ENCODE data around the gene ENSA.
"Not testable (repeated sequence)": the region's sequence is repeated elsewhere in the genome, so short reads cannot be mapped to it uniquely, and the experiment has no call there.

Gene ENSA, protein sequence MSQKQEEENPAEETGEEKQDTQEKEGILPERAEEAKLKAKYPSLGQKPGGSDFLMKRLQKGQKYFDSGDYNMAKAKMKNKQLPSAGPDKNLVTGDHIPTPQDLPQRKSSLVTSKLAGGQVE

DNA sequence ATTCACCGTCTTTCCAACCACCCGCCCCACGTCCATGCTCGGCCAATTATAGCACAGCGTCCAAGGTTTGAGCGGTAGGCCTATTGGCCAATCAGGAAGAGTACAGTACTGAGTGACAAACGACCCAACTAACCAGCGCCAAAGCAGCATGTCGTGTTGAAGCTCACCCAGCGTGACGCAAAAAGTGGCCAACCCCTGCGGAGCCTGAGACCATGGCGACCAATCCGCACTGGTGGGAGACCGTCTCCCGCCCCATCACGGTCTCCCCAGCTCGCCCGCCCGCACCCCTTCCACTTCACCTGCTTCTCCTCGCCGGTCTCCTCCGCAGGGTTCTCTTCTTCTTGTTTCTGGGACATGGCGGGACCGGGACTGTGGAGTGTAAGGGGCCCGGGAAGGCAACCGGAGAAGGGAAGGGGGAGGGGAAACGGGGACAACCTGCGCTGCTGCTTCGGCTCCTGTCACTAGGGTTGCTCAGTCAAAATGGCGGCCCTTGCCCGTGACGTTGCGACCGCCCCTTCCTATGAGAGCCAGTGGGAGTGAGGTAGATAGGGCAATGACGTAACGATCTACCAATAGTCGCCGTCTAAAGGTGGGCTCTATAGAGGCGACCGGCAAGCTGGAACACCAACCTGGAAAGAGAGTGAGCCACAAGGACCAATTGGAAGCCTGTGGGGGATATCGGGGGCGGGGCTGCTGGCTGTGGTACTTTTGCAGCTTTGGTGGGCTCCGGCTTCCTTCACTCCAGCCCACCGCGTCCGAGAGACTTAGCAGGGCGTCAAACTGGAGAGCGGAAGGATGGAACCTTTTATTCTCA lies at the start of gene ENSA:
Gene ENSA, minus strand, starts transcription at position 498 of the 814 bp plus-strand sequence. Its CDS starts 142 bp downstream, at position 356.
- DNase-seq, result peak; percentile 100

DNA sequence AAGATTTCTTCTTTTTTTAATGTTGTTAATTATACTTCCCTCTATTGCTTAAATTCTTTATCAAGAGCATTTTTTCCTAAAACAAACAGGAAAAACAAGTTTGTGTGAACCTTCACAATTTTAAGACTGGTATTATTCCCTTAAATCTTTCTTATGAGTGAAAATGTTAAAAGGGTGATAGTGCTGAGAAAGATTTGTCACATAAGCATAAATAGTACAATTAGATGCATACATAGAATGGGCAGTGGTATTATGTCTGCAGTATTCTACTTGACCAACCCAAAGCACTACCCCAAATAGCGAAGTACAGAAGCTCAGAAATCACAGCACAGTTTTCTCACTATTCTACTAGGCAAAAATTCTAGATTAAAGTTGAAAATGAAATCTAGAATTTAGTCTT lies 49.6 kb upstream of the ENSA start:
- DNase-seq, result no peak

DNA sequence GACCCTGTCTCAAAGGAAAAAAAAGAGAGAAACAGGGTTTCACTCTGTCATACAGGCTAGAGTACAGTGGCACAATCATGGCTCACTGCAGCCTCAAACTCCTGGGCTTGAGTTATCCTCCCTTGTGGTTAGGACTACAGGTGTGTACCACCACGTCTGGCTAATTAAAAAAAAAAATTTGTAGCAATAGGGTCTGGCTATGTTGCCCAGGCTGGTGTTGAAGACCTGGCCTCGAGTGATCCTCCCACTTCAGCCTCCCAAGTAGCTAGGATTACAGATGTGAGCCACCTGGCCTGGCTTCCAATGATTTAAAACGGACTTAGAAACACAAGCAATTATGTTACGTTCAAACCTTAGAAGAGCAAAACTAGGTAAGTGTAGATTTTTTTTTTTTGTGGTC lies 45.5 kb upstream of the ENSA start:
- no peak for DNase-seq

DNA sequence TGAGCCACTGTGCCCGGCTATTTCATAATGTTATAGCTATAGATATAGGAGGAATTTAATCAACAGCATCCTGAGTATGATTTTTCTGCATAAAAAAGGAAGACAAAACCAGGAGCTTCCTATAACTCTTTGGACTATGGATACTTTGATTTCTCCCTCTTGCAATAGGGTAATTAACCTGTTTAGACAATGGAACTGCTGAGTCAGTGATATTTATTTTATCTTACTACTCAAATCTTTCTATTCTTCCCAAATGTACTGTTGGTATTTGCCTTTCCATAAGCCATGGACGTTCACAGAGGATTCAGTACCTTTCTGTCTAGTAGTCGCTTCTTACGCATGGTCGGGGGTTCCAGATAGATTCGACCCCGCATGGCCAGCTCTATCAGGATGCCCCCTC lies 33.9 kb upstream of the ENSA start:
- DNase-seq, result no peak

DNA sequence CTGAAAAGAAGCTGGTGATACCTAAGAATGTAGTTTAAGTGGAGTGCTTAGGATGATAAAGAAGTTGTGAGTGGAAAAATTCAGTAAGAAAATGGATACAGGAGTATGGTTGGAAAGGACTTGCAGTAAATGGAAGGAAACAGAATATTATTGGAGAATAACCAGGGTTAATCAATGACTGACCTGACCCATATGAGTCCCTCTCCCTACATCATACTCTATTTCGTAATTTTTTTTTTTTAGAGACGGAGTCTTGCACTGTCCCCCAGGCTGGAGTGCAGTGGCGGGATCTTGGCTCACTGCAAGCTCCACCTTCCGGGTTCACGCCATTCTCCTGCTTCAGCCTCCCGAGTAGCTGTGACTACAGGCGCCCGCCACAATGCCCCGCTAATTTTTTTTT lies 33.4 kb upstream of the ENSA start:
- DNase-seq, result no peak

DNA sequence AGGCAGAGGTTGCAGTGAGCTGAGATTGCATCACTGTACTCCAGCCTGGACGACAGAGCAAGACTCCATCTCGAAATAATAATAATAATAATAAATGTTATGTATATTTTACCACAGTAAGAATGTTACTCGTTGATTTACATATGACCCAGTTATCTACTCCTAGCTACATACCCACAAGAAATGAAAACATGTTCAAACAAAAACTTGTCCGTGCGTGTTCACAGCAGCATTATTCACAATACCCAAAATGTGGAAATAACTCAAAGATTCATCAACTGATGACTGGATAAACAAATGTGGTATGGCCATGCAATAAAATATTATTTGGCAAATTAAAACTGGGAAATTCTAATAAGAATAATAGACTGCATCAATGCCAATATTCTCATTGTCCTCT lies 31.7 kb upstream of the ENSA start:
- DNase-seq, result no peak

DNA sequence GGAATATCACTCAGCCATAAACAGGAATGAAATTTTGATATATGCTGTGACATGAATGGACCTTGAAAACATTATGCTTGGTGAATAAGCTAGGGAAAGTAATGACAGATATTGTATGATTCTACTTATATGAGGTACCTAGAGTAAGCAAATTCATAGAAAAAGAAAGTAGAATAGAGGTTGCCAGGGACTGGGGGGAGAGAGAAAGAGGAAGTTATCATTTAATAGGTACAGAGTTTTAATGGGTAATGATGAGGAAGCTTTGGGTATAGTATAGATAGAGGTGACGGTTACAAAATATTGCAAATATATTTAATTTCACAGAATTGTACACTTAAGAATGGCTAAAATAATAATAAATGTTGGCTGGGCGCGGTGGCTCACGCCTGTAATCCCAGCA lies 31.2 kb upstream of the ENSA start:
- DNase-seq, result no peak

DNA sequence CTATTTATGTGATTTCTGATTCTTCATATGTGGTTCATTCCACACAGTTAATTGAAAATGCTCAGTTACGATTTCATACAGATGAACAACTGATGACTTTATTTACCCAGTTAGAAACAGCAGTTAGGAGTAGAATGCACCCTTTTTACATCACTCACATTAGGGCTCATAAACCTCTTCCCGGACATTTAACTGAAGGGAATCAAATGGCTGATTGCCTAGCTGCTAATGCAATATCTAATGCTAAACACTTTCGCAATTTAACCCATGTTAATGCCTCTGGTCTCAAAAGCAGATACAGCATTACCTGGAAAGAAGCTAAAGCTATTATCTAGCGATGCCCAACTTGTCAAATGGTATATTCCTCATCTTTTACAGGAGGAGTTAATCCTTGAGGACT lies 27.7 kb upstream of the ENSA start:
- DNase-seq, result not testable (repeated sequence)

DNA sequence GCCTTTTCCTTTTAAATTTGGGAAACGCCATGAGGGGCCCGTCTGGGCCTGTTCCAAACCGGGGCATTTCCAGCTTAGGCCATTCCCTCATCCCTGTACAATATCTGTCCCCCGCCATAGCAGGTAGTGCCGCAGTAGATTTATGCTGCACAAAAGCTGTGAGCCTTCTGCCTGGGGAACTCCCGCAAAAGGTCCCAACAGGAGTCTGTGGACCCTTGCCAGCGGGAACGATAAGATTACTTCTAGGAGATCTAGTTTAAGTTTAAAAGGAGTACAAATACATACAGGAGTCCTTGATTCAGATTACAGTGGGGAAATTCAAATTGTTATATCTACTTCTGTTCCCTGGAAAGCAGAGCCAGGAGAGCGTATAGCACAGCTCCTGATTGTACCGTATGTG lies 25.2 kb upstream of the ENSA start:
- DNase-seq, result not testable (repeated sequence)

DNA sequence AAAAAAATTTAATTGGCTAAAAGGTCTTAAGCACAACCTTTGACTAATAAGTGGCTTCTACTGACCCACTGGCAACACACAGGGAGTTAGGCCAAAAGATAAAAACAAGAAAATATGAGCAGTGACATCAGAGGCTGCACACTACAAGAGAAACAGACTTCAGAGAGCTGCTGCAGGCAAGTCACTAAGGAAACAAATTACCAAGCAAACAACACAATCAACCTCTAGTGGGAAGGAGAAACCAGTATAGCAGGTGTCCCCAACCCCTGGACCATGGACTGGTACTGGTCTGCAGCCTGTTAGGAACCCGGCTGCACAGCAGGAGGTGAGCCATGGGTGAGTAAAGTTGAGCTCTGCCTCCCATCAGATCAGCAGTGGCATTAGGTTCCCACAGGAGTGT lies 20.8 kb upstream of the ENSA start:
- DNase-seq, result no peak

DNA sequence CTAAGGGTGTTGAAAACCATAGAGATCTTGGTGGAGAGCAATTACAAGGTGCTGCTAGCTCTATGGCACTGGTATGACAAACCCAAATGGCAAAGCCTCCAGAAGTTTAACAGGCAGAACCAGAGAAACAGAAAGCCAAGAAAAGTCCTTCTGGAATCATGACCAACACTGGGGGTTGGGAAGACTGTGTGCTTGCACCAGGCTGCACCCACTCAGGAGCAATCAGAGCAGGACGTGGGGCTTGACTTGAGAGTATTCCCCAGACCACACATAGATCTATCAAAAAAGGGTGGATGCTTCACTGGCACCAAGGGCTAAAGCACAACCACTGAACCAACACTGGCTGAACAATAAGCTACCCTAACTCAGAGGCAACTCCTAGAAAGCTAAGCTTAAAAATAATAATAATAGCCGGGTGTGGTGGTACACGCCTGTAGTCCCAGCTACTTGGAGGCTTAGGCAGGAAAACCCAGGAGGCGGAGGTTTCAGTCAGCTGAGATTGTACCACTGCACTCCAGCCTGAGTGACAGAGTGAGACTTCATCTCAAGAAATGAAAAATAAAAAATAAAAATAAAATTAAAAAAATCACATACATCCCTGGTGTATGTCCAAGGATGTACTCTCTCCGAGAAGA lies 20.1 kb upstream of the ENSA start:
- no peak for DNase-seq

DNA sequence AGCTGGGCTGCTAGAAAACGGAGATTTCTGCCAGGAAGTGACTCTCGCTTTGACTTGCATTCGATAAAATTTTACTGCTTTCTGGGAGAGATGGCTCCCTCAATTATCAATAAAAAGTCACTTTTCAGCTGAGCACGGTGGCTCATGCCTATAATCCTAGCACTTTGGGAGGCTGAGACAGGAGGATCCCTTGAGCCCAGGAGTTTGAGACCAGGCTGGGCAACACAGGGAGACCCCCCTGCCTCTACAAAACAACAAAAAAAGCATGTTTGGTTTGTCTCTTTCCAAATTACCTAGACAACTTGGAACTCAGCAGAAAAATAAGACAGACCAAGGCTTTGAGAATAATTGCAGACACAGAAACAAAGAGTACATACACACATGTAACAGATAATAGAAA lies 12.9 kb upstream of the ENSA start:
- no peak for DNase-seq

DNA sequence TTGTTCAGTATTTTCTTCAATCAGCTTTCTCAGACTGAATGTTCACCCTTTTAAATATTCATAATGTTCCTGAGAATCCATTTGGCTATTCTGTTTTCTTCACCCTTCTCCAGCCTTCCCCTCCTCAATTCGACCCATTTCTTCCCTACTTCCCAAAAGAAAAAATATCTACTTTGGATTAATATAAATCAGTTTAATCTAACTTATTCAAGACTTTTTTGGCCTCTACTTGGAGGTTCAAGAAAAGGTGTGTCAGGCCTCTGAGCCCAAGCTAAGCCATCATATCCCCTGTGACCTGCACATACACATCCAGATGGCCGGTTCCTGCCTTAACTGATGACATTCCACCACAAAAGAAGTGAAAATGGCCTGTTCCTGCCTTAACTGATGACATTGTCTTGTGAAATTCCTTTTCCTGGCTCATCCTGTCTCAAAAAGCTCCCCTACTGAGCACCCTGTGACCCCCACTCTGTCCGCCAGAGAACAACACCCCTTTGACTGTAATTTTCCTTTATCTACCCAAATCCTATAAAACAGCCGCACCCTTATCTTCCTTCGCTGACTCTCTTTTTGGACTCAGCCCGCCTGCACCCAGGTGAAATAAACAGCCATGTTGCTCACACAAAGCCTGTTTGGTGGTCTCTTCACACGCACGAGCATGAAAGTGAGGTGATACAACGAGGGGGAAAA lies 11.9 kb upstream of the ENSA start:
- DNase-seq, result not testable (repeated sequence)

DNA sequence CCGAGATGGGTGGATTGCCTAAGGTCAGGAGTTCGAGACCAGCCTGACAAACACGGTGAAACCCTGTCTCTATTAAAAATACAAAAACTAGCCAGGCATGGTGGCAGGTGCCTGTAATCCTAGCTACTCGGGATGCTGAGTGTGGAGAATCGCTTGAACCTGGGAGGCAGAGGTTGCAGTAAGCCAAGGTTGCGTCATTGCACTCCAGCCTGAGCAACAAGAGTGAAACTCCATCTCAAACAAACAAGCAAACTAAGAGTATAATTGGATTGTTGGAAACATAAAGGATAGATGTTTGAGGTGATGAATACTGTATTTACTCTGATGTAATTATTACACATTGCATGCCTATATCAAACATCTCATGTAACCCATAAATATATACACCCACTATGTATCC lies 9.0 kb upstream of the ENSA start:
- not testable (repeated sequence) for DNase-seq

DNA sequence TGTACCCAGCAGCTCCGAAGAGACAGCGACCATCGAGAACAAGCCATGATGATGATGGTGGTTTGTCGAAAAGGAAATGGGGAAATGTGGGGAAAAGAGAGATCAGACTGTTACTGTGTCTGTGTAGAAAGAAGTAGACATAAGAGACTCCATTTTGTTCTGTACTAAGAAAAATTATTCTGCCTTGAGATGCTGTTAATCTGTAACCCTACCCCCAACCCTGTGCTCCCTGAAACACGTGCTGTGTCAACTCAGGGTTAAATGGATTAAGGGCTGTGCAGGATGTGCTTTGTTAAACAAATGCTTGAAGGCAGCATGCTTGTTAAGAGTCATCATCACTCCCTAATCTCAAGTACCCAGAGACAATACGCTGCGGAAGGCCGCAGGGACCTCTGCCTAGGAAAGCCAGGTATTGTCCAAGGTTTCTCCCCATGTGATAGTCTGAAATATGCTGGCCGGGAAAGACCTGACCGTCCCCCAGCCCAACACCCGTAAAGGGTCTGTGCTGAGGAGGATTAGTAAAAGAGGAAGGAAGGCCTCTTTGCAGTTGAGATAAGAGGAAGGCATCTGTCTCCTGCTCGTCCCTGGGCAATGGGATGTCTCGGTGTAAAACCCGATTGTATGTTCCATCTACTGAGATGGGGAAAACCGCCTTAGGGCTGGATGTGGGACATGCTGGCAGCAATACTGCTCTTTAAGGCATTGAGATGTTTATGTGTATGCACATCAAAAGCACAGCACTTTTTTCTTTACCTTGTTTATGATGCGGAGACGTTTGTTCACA lies 5.6 kb upstream of the ENSA start:
- peak; percentile 46 for DNase-seq

DNA sequence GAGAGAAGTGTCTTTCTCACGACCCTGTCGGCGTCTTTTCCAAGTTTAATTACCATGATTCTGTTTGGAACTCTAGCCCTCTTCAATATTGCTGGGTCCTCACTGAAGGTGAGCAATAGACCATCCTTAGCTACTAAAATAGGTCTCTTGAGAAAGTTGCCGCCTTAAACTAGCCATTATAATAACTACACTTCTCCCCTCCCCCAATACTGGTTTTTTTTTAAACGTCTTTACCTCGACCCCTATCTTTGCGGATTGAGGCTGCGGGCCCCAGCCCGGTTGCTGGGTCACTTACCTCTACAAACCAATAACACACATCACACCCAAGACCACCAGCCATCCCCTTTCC lies 672 bp downstream of the ENSA start:
- no peak for DNase-seq

DNA sequence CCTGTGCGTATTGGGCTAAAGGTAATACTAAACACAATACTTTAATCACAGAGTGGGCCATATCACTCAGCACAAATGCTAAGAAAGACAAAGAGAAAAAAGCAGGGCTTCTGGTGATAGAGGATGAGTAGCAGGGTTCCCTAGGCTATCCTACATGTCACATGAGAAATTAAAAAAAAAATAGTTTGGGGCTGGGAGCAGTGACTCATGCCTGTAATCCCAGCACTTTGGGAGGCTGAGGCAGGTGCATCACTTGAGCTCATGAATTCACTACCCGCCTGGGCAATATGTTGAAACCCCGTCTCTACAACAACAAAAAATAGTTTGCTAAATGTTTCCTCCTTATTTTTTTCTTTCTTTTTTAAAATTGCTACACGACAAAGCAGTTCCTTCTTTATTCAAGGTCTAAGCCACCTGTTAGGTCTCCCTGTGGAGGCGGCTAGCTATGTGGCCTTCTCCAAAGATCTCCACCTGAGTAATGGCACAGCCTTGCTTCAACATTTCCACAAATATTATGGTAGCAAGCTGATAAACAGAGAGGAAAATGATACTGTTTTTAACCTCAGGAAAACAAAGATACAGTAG lies 1.5 kb downstream of the ENSA start:
- no peak for DNase-seq

DNA sequence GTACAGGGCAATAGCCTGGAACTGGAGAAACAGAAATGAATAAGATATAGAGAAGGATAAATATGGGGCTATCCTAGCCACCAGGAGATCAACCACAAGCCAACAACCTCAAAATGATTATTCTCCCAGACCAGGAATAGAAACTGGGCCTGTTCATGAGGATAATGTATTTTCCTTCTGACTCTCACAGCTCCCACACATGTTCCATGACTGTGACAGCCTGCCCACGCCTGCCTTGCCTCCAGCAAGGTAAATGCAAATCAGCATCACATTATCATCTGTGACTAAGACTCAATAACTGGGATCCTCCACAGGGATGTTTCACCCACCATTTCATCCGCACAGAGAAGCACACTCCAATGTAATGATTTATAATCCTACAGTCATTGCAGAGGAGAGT lies 3.3 kb downstream of the ENSA start:
- peak; percentile 75 for DNase-seq

DNA sequence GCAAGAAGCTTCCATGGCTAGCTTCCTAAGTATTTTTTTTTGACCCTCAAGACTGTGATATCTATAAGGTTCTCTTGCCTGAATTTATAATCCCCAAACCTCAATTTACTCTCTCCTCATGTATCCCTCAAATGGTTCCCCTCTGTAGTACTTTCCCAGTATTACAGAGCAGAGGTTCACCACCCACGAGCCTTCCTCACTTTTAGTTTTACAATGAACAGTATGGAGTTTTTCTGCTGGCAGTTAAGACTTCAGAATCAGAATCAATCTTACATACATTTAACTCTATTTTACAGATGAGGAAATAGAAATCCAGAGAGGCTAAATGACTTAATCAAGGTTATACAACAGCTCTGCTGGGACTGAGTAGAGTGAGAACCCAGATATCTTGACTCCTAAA lies 4.9 kb downstream of the ENSA start:
- not testable (repeated sequence) for DNase-seq

DNA sequence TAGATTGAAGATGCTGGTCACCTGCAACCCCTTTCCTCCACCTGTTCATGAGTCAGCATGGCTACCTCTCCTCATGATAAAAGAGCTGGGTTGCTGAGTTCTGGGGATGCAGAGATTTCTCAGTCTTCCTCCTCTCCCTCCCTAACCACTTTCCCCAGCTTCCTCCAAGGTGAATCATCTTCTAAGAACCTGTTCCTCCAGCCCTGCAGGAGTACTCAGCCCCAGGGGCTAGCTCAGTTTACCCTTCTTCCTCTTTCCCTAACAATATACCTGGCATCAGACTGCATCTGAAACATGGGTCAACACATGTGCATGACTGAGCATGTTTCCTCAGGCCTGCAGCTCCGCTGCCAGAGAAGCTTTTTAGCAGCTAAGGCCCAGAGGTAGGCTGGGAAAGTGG lies 5.3 kb downstream of the ENSA start:
- DNase-seq, result not testable (repeated sequence)

DNA sequence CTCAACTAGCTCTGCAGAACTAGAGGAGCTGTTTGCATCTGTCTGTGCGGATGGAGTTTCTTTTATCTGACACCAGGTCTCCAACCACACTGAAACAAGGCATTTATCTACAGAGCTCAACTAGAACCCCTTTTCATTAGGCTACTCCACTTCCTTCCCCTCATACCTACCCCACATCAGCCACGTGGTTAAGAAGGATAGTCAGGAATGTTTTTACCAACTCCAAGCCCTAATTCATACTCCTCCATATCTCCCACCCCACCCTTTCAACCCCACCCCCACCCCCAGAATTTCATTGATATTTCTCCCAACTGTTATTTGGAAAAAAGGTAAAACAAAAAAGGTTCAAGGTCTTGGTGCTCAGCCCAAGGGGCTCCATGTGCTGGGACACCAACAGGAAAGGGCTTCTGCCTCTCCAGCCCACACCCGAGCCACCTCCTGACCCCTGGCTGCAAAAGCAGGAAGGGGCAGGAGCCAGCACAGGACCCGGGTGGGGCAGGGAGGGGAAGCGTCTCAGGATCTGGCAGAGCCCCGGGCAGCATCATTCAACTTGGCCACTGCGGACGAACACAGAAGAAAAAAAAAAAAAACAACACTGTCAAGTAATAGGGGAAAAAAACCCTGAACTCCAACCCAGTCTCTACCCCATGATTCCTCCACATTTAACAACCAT lies 7.0 kb downstream of the ENSA start:
- DNase-seq, result no peak
